DND-41 (cell line): ENCODE measurements around the gene MICAL3.

ENCODE experiments used
- ATAC-seq: fragments of 200-7000 bp; cut with Tn5 transposase; 3 replicates; pipeline ENCODE4 v1.9.1; 2021; ENCODE audit warnings: low read depth; ENCODE audit not compliant: insufficient read depth
- DNase-seq: peaks from one replicate; pipeline ENCODE4 v3.0.0-alpha.2; 2020
- H2AFZ ChIP-seq: 2 replicates; pipeline ENCODE4 v1.6.0; 2012; ENCODE audit warnings: low read depth, low read length
- H3K27ac ChIP-seq: 2 replicates; pipeline ENCODE4 v1.5.1; 2012; ENCODE audit warnings: low read length, inconsistent platforms
- H3K27me3 ChIP-seq: fragments of 200-600 bp; sonication (generic); 2 replicates; pipeline ENCODE4 v1.6.0; 2012; ENCODE audit warnings: low read length, mild to moderate bottlenecking, inconsistent platforms; ENCODE audit not compliant: insufficient read depth, poor library complexity
- H3K36me3 ChIP-seq: 2 replicates; pipeline ENCODE4 v1.5.1; 2012; ENCODE audit warnings: low read length, inconsistent platforms; ENCODE audit not compliant: insufficient read depth
- H3K4me1 ChIP-seq: 2 replicates; pipeline ENCODE4 v1.5.1; 2012; ENCODE audit warnings: mild to moderate bottlenecking, low read length; ENCODE audit not compliant: insufficient read depth
- H3K4me2 ChIP-seq: 2 replicates; pipeline ENCODE4 v1.6.0; 2012; ENCODE audit warnings: mild to moderate bottlenecking, moderate library complexity, low read length, inconsistent platforms; ENCODE audit not compliant: insufficient read depth
- H3K4me3 ChIP-seq, 2 experiments: fragments of 200-600 bp in 1 of 2; shearing (Covaris generic) in 1 of 2; 2 replicates each; pipeline ENCODE4 v1.5.1; 2012 to 2016; ENCODE audit warnings: inconsistent platforms in 2 of 2, low read length in 2 of 2, mild to moderate bottlenecking in 2 of 2, low read depth in 1 of 2, moderate library complexity in 1 of 2
- H3K79me2 ChIP-seq: 2 replicates; pipeline ENCODE4 v1.6.0; 2012; ENCODE audit warnings: low read length, inconsistent platforms; ENCODE audit not compliant: insufficient read depth
- H3K9ac ChIP-seq: 2 replicates; pipeline ENCODE4 v1.6.0; 2012; ENCODE audit warnings: low read depth, mild to moderate bottlenecking, inconsistent platforms, low read length, moderate library complexity
- H3K9me3 ChIP-seq: 2 replicates; pipeline ENCODE4 v1.5.1; 2012; ENCODE audit warnings: low read length, moderate library complexity, mild to moderate bottlenecking, inconsistent platforms; ENCODE audit not compliant: insufficient read depth, severe bottlenecking
- H4K20me1 ChIP-seq: 2 replicates; pipeline ENCODE4 v1.6.0; 2012; ENCODE audit warnings: low read length; ENCODE audit not compliant: insufficient read depth
- CTCF ChIP-seq: IDR thresholded peaks from 2 replicates; pipeline ENCODE4 v1.5.1; 2012; ENCODE audit warnings: borderline replicate concordance, low read length, moderate library complexity, mild to moderate bottlenecking; ENCODE audit not compliant: poor library complexity, severe bottlenecking; ENCODE audit errors: extremely low read depth
- EZH2 ChIP-seq: IDR thresholded peaks from 3 replicates; pipeline ENCODE4 v1.6.1; 2012; ENCODE audit warnings: borderline replicate concordance, low read depth, mild to moderate bottlenecking, moderate library complexity, low read length, inconsistent platforms; ENCODE audit not compliant: severe bottlenecking

MICAL3 gene

DNA sequence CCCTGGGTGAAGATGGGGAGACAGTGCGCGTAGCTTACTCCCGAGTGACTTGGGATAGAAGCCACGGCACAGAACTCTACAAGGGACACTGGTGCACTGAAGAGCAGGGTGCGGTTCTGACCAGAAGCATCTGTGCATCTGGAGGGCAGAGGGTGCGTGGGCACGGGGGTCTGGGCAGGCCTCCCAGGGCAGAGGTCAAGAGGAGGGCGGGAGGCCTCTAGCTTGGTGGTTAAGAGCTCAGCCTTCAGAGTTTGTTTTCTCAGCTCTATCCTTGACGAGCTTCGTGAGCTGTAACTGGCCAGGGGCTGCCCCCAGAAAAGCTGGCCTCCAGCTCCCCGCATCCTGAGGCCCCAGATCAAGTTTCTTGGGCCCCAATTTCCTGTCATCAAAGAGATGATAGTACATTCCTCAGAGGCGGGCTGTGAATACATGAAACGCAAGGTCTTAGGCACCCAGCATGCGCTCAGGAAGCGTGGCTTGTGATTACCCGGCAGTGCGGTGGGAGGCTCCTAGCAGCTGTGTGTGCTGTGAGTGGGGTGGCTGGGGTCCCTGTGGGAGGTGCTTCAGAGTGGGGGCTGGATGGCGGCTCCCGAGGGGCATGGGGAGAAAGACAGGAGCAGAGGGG lies 244.1 kb downstream of the MICAL3 start:
- Histone ChIP-seq H3K4me2 (peak overlapping the region; percentile 69), H3K9ac (peak overlapping the region; percentile 40), H3K9me3 (peaks cover 2% of the 10 kb centered on the region), H3K79me2 (peaks cover 28% of the 10 kb centered on the region), H3K27me3 (no peaks in the 10 kb centered on the region), H3K4me1 (peaks cover 68% of the 10 kb centered on the region), H3K36me3 (no peaks in the 10 kb centered on the region; the same call in 1 of the 2 replicates), H2AFZ (no peak overlapping the region), H3K27ac (peak overlapping the region; percentile 89), H4K20me1 (peaks cover 15% of the 10 kb centered on the region), H3K4me3 (peak overlapping the region in 1 of 2 experiments; percentile 39; a peak in 2 of 4 replicates)
- DNase-seq (peak; percentile 83), ATAC-seq (peak; percentile 64)
- TF ChIP-seq CTCF (no peak), EZH2 (no peak)

DNA sequence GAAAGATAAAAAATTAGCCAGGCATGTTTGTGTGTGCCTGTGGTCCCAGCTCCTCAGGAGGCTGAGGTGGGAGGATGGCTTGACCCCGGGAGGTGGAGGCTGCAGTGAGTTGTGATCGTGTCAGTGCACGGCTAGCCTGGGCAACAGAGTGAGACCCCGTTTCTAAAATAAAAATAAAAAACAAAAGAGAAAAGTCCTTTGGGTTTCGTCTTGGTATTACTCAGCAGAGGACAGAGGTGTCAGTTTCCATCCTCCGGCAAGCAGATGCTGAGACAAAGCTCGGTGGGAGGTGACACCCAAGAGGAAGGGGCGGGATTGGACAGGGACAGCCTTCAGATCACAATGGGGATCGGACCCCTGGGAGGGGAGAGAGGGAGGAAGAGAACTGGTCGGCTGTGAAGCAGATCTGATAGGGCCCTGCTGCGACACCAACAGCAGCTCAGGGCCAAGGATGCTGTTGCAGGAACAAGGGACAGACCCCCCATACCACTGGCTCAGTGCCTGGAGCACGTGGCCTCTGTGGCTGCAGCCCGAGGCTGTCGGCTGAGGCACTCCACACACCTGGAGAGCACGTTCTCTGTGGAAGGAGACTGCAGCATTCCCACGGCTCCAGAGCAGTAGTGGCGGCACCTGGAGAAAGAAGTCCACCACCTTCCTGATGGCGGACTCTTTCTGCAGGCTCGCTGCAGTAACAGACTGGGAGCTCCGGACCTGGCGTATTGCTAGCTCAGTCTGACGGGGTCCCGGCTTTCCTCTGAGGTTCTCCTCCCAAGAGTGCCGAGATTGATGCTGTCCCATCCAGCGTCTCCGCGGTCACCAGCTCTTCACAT lies 244.9 kb downstream of the MICAL3 start:
- peak overlapping the region; percentile 69 for H3K4me2 ChIP-seq
- ATAC-seq, result no peak

DNA sequence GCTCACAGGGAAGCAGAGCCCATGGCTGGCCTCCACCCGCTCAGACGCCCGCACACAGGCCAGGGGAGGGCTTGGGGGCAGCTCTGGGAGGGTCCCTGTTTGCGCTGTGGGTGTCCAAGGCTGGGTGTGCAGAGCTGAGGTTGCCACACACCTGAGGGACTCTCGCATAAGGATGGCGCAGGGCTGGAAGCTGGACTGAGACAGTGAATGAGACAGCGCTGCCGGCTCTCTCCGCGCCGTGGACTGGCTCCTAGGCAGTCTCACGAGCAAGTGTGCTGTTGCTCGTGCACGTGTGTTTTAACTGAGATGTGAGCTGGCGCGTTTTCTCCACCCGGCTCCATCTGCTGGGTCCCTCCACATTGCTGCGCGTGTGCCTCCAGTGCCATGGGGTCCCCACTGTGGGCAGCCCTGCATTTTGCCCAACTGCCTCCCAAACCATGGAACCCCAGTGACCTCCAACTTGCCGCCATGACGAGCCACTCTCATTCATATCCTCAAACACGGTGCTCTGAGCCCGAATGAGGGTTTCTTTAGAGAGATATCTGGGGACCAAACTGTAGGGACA lies 245.9 kb downstream of the MICAL3 start:
- Histone ChIP-seq H2AFZ (no peak overlapping the region), H3K9me3 (peaks cover 2% of the 10 kb centered on the region), H3K4me2 (peak overlapping the region; percentile 69), H3K36me3 (no peaks in the 10 kb centered on the region; the same call in 1 of the 2 replicates), H4K20me1 (peaks cover 16% of the 10 kb centered on the region), H3K9ac (peak overlapping the region; percentile 75), H3K79me2 (peaks cover 39% of the 10 kb centered on the region), H3K4me3 (peak overlapping the region; percentile 45 to 67; a peak in 3 of 4 replicates), H3K4me1 (peaks cover 78% of the 10 kb centered on the region), H3K27ac (peak overlapping the region; percentile 96), H3K27me3 (no peaks in the 10 kb centered on the region)
- DNase-seq, result no peak
- no peak for ATAC-seq
- TF ChIP-seq CTCF, result no peak
- no peak for TF ChIP-seq EZH2

More for the DNA sequence above, 244.9 kb downstream of the MICAL3 start:
- TF ChIP-seq EZH2 (no peak), CTCF (no peak)
- no peak for DNase-seq
- Histone ChIP-seq H4K20me1 (peaks cover 15% of the 10 kb centered on the region), H3K4me3 (peak overlapping the region in 1 of 2 experiments; percentile 67; a peak in 2 of 4 replicates), H3K27ac (peak overlapping the region; percentile 89), H3K9me3 (peaks cover 2% of the 10 kb centered on the region), H3K79me2 (peaks cover 31% of the 10 kb centered on the region), H3K9ac (peak overlapping the region; percentile 75; the same call in 1 of the 2 replicates), H3K27me3 (no peaks in the 10 kb centered on the region), H2AFZ (no peak overlapping the region), H3K36me3 (no peaks in the 10 kb centered on the region; the same call in 1 of the 2 replicates), H3K4me1 (peaks cover 75% of the 10 kb centered on the region)
